SK-N-SH (cell line): ENCODE data around the gene EPB41L4B. TPM values are rescaled to one million over a fixed set of nuclear protein-coding genes. Genes with fewer than 3 reads are reported as not detected.
A peak's percentile ranks its signal among the peaks of the same experiment; 100 is the strongest.

ENCODE experiments used
- CTCF ChIA-PET: fragments of 300-600, 350-600 bp; formaldehyde crosslinking; extraction: SDS; loops from one replicate; lab custom pipeline; 2021; lab: Yijun Ruan, JAX
- POLR2A ChIA-PET: fragments of 350-600 bp; sonication (Branson Sonifier 250); formaldehyde crosslinking; extraction: SDS; loops from one replicate; lab custom pipeline; 2020; ENCODE audit warnings: antibody characterized with exemption, inconsistent platforms; lab: Yijun Ruan, JAX
- DNase-seq: peaks from one replicate; pipeline ENCODE4 v3.0.0; 2012
- H2AFZ ChIP-seq: fragments of 200-600 bp; sonication (generic); 2 replicates; pipeline ENCODE4 v1.8.1; 2016; ENCODE audit warnings: antibody characterized with exemption, mild to moderate bottlenecking, low read depth
- H3F3A ChIP-seq: fragments of 200-600 bp; sonication (generic); replicated peaks from 2 replicates; pipeline ENCODE3; 2016; ENCODE audit warnings: antibody characterized with exemption, mild to moderate bottlenecking; ENCODE audit not compliant: insufficient read depth
- H3K27ac ChIP-seq, 2 experiments: fragments of 200-500 bp in 1 of 2; fragments of 200-600 bp in 1 of 2; sonication (Bioruptor generic) in 1 of 2; sonication (generic), shearing (Covaris generic) in 1 of 2; 2 replicates each; pipeline versions ENCODE4 v1.5.1 to v1.6.1; 2014 to 2016; ENCODE audit warnings: low read depth in 2 of 2, inconsistent platforms in 1 of 2, low read length in 1 of 2, mild to moderate bottlenecking in 1 of 2, mixed read lengths in 1 of 2
- H3K27me3 ChIP-seq: fragments of 200-600 bp; sonication (generic), shearing (Covaris generic); 2 replicates; pipeline ENCODE4 v1.6.1; 2016; ENCODE audit warnings: mixed run types; ENCODE audit not compliant: insufficient read depth
- H3K36me3 ChIP-seq, 2 experiments: fragments of 200-500 bp in 1 of 2; fragments of 200-600 bp in 1 of 2; sonication (Bioruptor generic) in 1 of 2; sonication (generic) in 1 of 2; replicated peaks in 1 of 2; 2 replicates each; pipeline versions ENCODE3 to v1.5.1; 2014 to 2016; ENCODE audit warnings: low read length in 1 of 2, mild to moderate bottlenecking in 1 of 2; ENCODE audit not compliant: insufficient read depth in 2 of 2, control insufficient read depth in 1 of 2
- H3K4me1 ChIP-seq, 2 experiments: fragments of 200-500 bp in 1 of 2; fragments of 200-600 bp in 1 of 2; sonication (Bioruptor generic) in 1 of 2; sonication (generic), shearing (Covaris generic) in 1 of 2; 2 replicates each; pipeline versions ENCODE4 v1.5.1 to v1.6.1; 2014 to 2016; ENCODE audit warnings: low read depth in 1 of 2, low read length in 1 of 2, mixed run types in 1 of 2; ENCODE audit not compliant: insufficient read depth in 2 of 2, control insufficient read depth in 1 of 2
- H3K4me2 ChIP-seq: fragments of 200-600 bp; sonication (generic), shearing (Covaris generic); 2 replicates; pipeline ENCODE4 v1.6.1; 2017; ENCODE audit warnings: mixed run types
- H3K4me3 ChIP-seq, 2 experiments: fragments of 200-500 bp in 1 of 2; fragments of 200-600 bp in 1 of 2; sonication (Bioruptor generic) in 1 of 2; sonication (generic), shearing (Covaris generic) in 1 of 2; 2 replicates each; pipeline versions ENCODE4 v1.5.1 to v1.8.1; 2014 to 2016; ENCODE audit warnings: low read depth in 2 of 2, inconsistent platforms in 1 of 2, low read length in 1 of 2, mild to moderate bottlenecking in 1 of 2, mixed read lengths in 1 of 2, moderate library complexity in 1 of 2
- H3K79me2 ChIP-seq: fragments of 200-600 bp; sonication (generic); 2 replicates; pipeline ENCODE4 v1.8.1; 2017; ENCODE audit warnings: mild to moderate bottlenecking; ENCODE audit not compliant: insufficient read depth
- H3K9ac ChIP-seq: fragments of 200-600 bp; sonication (generic); 2 replicates; pipeline ENCODE4 v1.6.1; 2017; ENCODE audit warnings: mixed run types
- H3K9me2 ChIP-seq: fragments of 200-600 bp; sonication (generic); 2 replicates; pipeline ENCODE4 v1.6.1; 2017; ENCODE audit warnings: mixed run types
- H3K9me3 ChIP-seq: fragments of 200-600 bp; sonication (generic); 2 replicates; pipeline ENCODE4 v1.6.1; 2017; ENCODE audit warnings: mixed run types, mild to moderate bottlenecking, moderate library complexity
- H4K20me1 ChIP-seq: fragments of 200-600 bp; sonication (generic); 2 replicates; pipeline ENCODE4 v1.6.1; 2017; ENCODE audit warnings: mild to moderate bottlenecking, mixed run types; ENCODE audit not compliant: insufficient read depth
- CTCF ChIP-seq: fragments of 200-600 bp; sonication (generic); IDR thresholded peaks from 2 replicates; pipeline ENCODE4 v1.6.1; 2017; ENCODE audit warnings: antibody characterized with exemption, mild to moderate bottlenecking, moderate library complexity
- EP300 ChIP-seq, 2 experiments: IDR thresholded peaks; 2 replicates each; pipeline versions ENCODE4 v1.4.0 to v1.6.1; 2012; ENCODE audit warnings: borderline replicate concordance in 1 of 2, low read depth in 1 of 2, low read length in 1 of 2
- EZH2phosphoT487 ChIP-seq: fragments of 200-600 bp; sonication (generic); IDR thresholded peaks from 2 replicates; pipeline ENCODE4 v1.6.1; 2017; ENCODE audit warnings: low read depth, mixed run types, mild to moderate bottlenecking, antibody characterized with exemption, moderate library complexity, borderline replicate concordance
- FOXJ3 ChIP-seq: sonication (generic); formaldehyde crosslinking; IDR thresholded peaks from 2 replicates; pipeline ENCODE4 v1.5.1; 2020; ENCODE audit warnings: mild to moderate bottlenecking, missing genetic modification reagents
- FOXM1 ChIP-seq: IDR thresholded peaks from 2 replicates; pipeline ENCODE4 v1.4.0; 2012; ENCODE audit warnings: low read depth, mild to moderate bottlenecking
- IRF3 ChIP-seq: fragments of 150-350 bp; IDR thresholded peaks from 2 replicates; pipeline ENCODE4 v1.6.1; 2016; ENCODE audit warnings: mild to moderate bottlenecking, low read depth, low read length
- MAX ChIP-seq: IDR thresholded peaks from 2 replicates; pipeline ENCODE4 v1.4.0; 2012; ENCODE audit warnings: low read depth
- MXI1 ChIP-seq: IDR thresholded peaks from 2 replicates; pipeline ENCODE4 v1.6.1; 2012; ENCODE audit warnings: mild to moderate bottlenecking, low read depth, low read length, improper control_type of control experiment
- NRF1 ChIP-seq: IDR thresholded peaks from 2 replicates; pipeline ENCODE4 v1.6.1; 2012; ENCODE audit warnings: low read depth, mild to moderate bottlenecking, low read length
- POLR2AphosphoS5 ChIP-seq: IDR thresholded peaks from 2 replicates; pipeline ENCODE4 v1.6.1; 2012; ENCODE audit warnings: low read depth, low read length
- RAD21 ChIP-seq: IDR thresholded peaks from 2 replicates; pipeline ENCODE4 v1.6.1; 2012; ENCODE audit warnings: mild to moderate bottlenecking, low read length
- RCOR1 ChIP-seq: fragments of 150-350 bp; IDR thresholded peaks from 2 replicates; pipeline ENCODE4 v1.6.1; 2017; ENCODE audit warnings: antibody characterized with exemption, low read length
- RFX5 ChIP-seq: IDR thresholded peaks from 2 replicates; pipeline ENCODE4 v1.6.1; 2012; ENCODE audit warnings: mild to moderate bottlenecking, improper control_type of control experiment, low read length
- SIN3A ChIP-seq: IDR thresholded peaks from 2 replicates; pipeline ENCODE4 v1.6.1; 2012; ENCODE audit warnings: low read depth, mild to moderate bottlenecking, low read length, moderate library complexity, borderline replicate concordance
- TAF1 ChIP-seq: IDR thresholded peaks from 2 replicates; pipeline ENCODE4 v1.6.1; 2012; ENCODE audit warnings: low read depth, mild to moderate bottlenecking, low read length, moderate library complexity, borderline replicate concordance
- WGBS: methylation state at CpG from one replicate; pipeline ENCODE4 v1.1.6; 2017; ENCODE audit warnings: low lambda C conversion rate; 5-methylcytosine and 5-hydroxymethylcytosine counted together
- polyA plus RNA-seq, 3 experiments: library from polyadenylated mRNA; depleted of rRNA; stranded (reverse); fragments of >200 nt; gene quantifications; 2 replicates each; pipeline ENCODE4 v1.2.3, GENCODE V29; 2012

The EPB41L4B gene
- polyA plus RNA-seq, 1 of the 3 experiments (the other 2 are of a cell fraction): 0.59 TPM

GRCh38 chr9:109335121-109335520 lies 14.3 kb upstream of the EPB41L4B start:
- Histone ChIP-seq H3K27me3 (peaks cover 10% of the 10 kb centered on the region; the same call in 1 of the 2 replicates), H3K27ac (no peak overlapping the region), H2AFZ (no peak overlapping the region), H3K4me2 (no peak overlapping the region), H3K9ac (no peak overlapping the region), H3K4me3 (no peak overlapping the region), H3K79me2 (no peaks in the 10 kb centered on the region), H3K36me3 (no peaks in the 10 kb centered on the region), H3K9me3 (no peaks in the 10 kb centered on the region), H4K20me1 (no peaks in the 10 kb centered on the region)
- POLR2A ChIA-PET: no interaction called here
- WGBS: 82% methylated on average over 7 of the region's 7 CpGs
- TF ChIP-seq IRF3 (no peak), NRF1 (no peak), CTCF (no peak), TAF1 (no peak), FOXM1 (no peak), EZH2phosphoT487 (no peak), EP300 (IDR thresholded peaks at IDR 0.05; ENCODE audit: borderline replicate concordance in 1 of 2, low read depth in 1 of 2, low read length in 1 of 2) (no peak), MAX (no peak), RAD21 (no peak), SIN3A (no peak), POLR2AphosphoS5 (no peak)
- TF ChIP-seq, all 33 proteins: peak for 0
- no peak for DNase-seq
- CTCF ChIA-PET: interaction anchor here (1.0 kb wide), 1 partner anchor 88 kb away, joined by 3 read pairs; no protein-coding TSS in a partner anchor
- no peaks in the 10 kb centered on the region for H3K9me2 ChIP-seq
- peaks cover 0 to 7% of the 10 kb centered on the region in 2 experiments; a peak in 1 of 4 replicates for H3K4me1 ChIP-seq
- H3F3A ChIP-seq: no peaks in the 10 kb centered on the region

- CTCF ChIA-PET: interaction anchor here (1.2 to 1.8 kb wide), 3 partner anchors 10 to 109 kb away, joined by 3 to 6 read pairs (median 4); no protein-coding TSS in a partner anchor
- peak; percentile 69 for DNase-seq
Observed at GRCh38 chr9:109331353-109331752, 10.5 kb upstream of the EPB41L4B start.

More at GRCh38 chr9:109331353-109331752, 10.5 kb upstream of the EPB41L4B start:
- peaks cover 0 to 11% of the 10 kb centered on the region in 2 experiments; a peak in 1 of 4 replicates for H3K4me1 ChIP-seq
- POLR2A ChIA-PET: no interaction called here
- H3K9ac ChIP-seq: no peak overlapping the region
- H3K4me3 ChIP-seq: no peak overlapping the region
- 31% methylated on average over 5 of the region's 5 CpGs for WGBS
- H3K79me2 ChIP-seq: no peaks in the 10 kb centered on the region
- H3K4me2 ChIP-seq: no peak overlapping the region
- no peaks in the 10 kb centered on the region for H3K27me3 ChIP-seq
- no peaks in the 10 kb centered on the region for H3K36me3 ChIP-seq
- no peak overlapping the region for H2AFZ ChIP-seq
- H4K20me1 ChIP-seq: no peaks in the 10 kb centered on the region
- TF ChIP-seq RCOR1: peak; percentile 10; the same call in 1 of the 2 replicates
- no peak for TF ChIP-seq IRF3
- TF ChIP-seq FOXJ3: no peak
- no peak for TF ChIP-seq RFX5
- no peak for TF ChIP-seq SIN3A
- peak in 1 of 2 experiments; percentile 30; a peak in 1 of 4 replicates for TF ChIP-seq EP300 (IDR thresholded peaks at IDR 0.05; ENCODE audit: borderline replicate concordance in 1 of 2, low read depth in 1 of 2, low read length in 1 of 2)
- TF ChIP-seq MXI1: peak; percentile 49; the same call in 1 of the 2 replicates
- H3K9me3 ChIP-seq: no peaks in the 10 kb centered on the region
- no peaks in the 10 kb centered on the region for H3F3A ChIP-seq
- H3K27ac ChIP-seq: no peak overlapping the region; a peak in 1 of 4 replicates
- H3K9me2 ChIP-seq: no peaks in the 10 kb centered on the region
